ENCODE results near the gene CHMP2A. TPM values are rescaled to one million over a fixed set of nuclear protein-coding genes. Genes with fewer than 3 reads are reported as not detected.

The CHMP2A gene
- total and polyA plus RNA-seq, 2 of the 13 experiments (the other 11 are each of a cell fraction or from before 2014, with no cell fraction given): 49.7 to 55.0 TPM

DNA sequence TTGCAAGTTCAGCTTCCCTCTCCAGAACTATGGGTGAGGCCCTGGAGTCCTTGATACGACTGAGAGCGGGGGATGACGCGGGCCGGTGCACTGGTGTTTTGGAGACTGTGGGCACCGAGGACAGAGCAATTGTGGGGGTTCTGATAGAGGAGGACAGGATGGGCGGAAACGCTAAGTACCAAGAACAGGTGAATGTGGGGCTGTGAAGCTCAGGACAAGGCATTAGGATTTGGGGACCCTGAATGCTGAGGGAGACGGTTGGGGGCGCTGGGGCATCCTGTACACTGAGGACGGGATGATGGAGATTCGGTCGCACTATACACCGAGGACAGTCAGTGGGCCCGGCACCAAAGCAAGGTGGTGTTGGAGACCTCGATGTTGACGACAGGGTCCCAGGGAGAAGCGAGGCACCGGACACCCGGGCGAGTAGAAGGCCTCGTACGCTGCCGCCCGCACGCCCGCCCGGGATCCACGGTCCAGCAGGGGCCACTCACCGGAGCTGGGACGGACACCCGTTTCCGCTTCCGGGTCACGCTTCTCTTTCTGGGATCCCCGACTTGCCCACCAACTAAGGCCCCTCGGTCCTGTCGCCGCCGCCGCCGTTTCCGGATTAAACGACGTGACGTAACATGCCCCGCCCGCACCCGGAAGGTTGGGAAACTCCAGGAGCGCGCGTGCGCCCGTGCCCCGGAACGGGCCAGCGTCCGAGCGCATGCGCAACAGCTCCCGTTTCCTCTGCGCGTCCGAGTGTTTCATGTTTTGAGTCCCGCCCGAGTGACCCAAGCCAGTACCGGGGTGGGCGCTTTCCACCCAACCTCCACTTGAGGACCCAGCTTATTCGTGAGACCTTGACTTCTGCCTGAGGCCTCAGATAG, at the start of gene CHMP2A (continued):
- TF ChIP-seq PTBP1 (IDR thresholded peaks at IDR 0.05; ENCODE audit: low read depth, low read length, poor library complexity, severe bottlenecking): no peak
- TF ChIP-seq ZFP36L2 (CRISPR knock-in tag; IDR thresholded peaks at IDR 0.05): no peak
- no peak for TF ChIP-seq CAMTA2 (CRISPR knock-in tag; IDR thresholded peaks at IDR 0.05; ENCODE audit: borderline replicate concordance)
- TF ChIP-seq ZNF138 (CRISPR knock-in tag; IDR thresholded peaks at IDR 0.05; ENCODE audit: low read depth): no peak
- peak; percentile 82 for TF ChIP-seq ARNT2 (CRISPR knock-in tag; IDR thresholded peaks at IDR 0.05; ENCODE audit: low read depth)
- peak; percentile 70 for TF ChIP-seq ZNF143 (CRISPR knock-in tag; IDR thresholded peaks at IDR 0.05)
- TF ChIP-seq DMAP1 (CRISPR knock-in tag; IDR thresholded peaks at IDR 0.05): no peak; the same call in 1 of the 2 replicates
- TF ChIP-seq, protein P1, sequence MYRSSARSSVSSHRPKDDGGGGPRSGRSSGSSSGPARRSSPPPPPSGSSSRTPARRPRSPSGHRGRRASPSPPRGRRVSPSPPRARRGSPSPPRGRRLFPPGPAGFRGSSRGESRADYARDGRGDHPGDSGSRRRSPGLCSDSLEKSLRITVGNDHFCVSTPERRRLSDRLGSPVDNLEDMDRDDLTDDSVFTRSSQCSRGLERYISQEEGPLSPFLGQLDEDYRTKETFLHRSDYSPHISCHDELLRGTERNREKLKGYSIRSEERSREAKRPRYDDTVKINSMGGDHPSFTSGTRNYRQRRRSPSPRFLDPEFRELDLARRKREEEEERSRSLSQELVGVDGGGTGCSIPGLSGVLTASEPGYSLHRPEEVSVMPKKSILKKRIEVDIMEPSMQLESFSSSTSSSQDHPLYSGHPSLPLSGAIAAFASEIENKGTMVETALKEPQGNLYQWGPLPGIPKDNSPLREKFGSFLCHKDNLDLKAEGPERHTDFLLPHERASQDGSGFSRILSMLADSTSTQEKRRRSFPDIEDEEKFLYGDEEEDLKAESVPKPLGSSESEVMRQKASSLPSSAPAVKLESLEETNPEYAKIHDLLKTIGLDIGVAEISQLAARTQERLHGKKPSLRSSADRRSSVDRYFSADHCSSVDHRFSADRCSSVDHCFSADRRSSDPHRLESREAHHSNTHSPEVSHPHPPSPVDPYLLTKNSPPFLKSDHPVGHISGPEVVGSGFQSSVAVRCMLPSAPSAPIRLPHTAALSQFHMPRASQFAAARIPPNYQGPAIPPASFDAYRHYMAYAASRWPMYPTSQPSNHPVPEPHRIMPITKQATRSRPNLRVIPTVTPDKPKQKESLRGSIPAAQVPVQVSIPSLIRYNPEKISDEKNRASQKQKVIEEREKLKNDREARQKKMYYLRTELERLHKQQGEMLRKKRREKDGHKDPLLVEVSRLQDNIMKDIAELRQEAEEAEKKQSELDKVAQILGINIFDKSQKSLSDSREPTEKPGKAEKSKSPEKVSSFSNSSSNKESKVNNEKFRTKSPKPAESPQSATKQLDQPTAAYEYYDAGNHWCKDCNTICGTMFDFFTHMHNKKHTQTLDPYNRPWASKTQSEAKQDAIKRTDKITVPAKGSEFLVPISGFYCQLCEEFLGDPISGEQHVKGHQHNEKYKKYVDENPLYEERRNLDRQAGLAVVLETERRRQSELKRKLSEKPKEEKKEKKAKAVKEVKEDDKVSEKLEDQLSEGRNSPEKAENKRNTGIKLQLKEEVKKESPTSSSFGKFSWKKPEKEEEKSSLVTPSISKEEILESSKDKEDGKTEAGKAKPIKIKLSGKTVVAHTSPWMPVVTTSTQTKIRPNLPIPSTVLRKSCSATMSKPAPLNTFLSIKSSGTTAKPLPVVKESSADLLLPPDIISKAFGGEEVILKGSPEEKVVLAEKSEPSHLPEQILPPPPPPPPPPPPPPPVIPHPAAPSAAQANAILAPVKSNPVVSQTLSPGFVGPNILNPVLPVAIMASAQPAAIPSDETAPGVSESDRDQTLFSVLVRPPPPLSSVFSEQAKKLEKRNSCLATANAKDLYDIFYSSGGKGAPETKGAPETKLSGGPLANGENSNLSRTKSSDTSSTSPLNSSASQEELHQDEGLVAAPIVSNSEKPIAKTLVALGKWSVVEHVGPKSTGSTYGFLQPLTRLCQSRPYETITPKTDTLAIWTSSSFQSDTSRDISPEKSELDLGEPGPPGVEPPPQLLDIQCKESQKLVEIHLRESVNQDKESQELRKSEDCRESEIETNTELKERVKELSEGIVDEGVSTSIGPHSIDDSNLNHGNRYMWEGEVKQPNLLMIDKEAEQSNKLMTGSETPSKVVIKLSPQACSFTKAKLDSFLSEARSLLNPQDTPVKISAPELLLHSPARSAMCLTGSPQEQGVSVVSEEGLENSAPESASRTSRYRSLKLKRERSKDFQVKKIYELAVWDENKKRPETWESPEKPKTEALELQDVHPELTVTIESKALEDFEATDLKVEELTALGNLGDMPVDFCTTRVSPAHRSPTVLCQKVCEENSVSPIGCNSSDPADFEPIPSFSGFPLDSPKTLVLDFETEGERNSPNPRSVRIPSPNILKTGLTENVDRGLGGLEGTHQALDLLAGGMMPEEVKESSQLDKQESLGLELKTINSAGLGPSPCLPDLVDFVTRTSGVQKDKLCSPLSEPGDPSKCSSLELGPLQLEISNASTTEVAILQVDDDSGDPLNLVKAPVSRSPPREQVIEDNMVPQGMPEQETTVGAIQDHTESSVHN (CRISPR knock-in tag; IDR thresholded peaks at IDR 0.05): no peak
- TF ChIP-seq, protein P2, sequence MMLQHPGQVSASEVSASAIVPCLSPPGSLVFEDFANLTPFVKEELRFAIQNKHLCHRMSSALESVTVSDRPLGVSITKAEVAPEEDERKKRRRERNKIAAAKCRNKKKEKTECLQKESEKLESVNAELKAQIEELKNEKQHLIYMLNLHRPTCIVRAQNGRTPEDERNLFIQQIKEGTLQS (CRISPR knock-in tag; IDR thresholded peaks at IDR 0.05): 0 out of 2 replicates have a peak, but pooled peaks have one; percentile 18
- TF ChIP-seq TBL1XR1 (IDR thresholded peaks at IDR 0.05; ENCODE audit: borderline replicate concordance, low read length, partially characterized antibody): no peak
- peak; percentile 52 for TF ChIP-seq SP2 (CRISPR knock-in tag; IDR thresholded peaks at IDR 0.05)
- no peak for TF ChIP-seq RFXANK (CRISPR knock-in tag; IDR thresholded peaks at IDR 0.05)
- no peak for TF ChIP-seq ZNF7 (CRISPR knock-in tag; IDR thresholded peaks at IDR 0.05)
- TF ChIP-seq HDAC1 (CRISPR knock-in tag; IDR thresholded peaks at IDR 0.05): peak; percentile 64; the same call in 1 of the 2 replicates
- TF ChIP-seq ZNF660 (CRISPR knock-in tag; IDR thresholded peaks at IDR 0.05; ENCODE audit: borderline replicate concordance, low read depth): no peak
- TF ChIP-seq, protein P3, sequence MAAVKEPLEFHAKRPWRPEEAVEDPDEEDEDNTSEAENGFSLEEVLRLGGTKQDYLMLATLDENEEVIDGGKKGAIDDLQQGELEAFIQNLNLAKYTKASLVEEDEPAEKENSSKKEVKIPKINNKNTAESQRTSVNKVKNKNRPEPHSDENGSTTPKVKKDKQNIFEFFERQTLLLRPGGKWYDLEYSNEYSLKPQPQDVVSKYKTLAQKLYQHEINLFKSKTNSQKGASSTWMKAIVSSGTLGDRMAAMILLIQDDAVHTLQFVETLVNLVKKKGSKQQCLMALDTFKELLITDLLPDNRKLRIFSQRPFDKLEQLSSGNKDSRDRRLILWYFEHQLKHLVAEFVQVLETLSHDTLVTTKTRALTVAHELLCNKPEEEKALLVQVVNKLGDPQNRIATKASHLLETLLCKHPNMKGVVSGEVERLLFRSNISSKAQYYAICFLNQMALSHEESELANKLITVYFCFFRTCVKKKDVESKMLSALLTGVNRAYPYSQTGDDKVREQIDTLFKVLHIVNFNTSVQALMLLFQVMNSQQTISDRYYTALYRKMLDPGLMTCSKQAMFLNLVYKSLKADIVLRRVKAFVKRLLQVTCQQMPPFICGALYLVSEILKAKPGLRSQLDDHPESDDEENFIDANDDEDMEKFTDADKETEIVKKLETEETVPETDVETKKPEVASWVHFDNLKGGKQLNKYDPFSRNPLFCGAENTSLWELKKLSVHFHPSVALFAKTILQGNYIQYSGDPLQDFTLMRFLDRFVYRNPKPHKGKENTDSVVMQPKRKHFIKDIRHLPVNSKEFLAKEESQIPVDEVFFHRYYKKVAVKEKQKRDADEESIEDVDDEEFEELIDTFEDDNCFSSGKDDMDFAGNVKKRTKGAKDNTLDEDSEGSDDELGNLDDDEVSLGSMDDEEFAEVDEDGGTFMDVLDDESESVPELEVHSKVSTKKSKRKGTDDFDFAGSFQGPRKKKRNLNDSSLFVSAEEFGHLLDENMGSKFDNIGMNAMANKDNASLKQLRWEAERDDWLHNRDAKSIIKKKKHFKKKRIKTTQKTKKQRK (IDR thresholded peaks at IDR 0.05; ENCODE audit: low read length): no peak
- TF ChIP-seq CBX2 (IDR thresholded peaks at IDR 0.05; ENCODE audit: low read depth, low read length): no peak
- TF ChIP-seq CBX2 (CRISPR knock-in tag; IDR thresholded peaks at IDR 0.05; ENCODE audit: low read depth): no peak
- TF ChIP-seq ZNF772 (CRISPR knock-in tag; IDR thresholded peaks at IDR 0.05): no peak
